NCI-H1436 treated with DMSO at 0.1 percent for 48 hours (cell line): ENCODE results near the gene SUFU.

ENCODE experiments used
- DNase-seq: peaks from one replicate; lab custom pipeline; 2025; lab: John Stamatoyannopoulos, UW

SUFU gene

DNA sequence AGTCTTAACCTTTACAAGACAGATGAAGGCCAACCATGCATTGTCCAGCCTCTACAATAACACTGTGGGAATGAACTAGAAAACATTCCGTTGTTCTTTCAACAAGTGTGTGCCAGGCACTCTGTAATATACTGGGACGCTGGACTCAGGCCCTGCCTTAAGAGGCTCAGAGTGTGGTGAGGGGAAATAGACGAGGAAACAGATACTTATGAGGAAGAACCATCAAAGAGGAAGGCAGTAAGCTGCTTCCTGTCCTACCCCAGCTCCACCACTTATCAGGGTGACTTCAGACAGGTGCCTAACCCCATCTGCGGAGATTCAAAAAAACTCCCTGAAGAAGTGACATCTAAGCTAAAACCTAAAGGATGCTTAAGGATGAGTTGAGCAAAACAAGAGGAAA, 131.6 kb downstream of the SUFU start:
- DNase-seq: no peak

DNA sequence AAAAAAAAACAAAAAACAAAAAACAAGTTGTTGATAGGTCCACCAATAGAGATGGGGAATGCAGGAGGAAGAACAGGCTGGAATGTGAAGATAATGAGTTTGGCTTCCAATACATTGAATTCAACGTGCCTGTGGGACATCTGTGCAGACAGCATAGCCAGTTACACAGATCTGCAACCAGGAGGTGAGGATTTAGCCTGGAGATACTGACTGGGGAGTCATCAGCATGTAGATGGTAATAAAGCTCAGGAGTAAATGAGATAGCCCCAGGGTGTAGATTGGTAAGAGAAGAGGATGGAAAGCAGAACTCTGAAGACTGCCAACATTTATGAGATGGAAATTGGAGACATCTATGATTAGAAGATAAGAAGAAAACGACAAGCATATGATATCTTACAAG, 135.8 kb downstream of the SUFU start:
- no peak for DNase-seq

DNA sequence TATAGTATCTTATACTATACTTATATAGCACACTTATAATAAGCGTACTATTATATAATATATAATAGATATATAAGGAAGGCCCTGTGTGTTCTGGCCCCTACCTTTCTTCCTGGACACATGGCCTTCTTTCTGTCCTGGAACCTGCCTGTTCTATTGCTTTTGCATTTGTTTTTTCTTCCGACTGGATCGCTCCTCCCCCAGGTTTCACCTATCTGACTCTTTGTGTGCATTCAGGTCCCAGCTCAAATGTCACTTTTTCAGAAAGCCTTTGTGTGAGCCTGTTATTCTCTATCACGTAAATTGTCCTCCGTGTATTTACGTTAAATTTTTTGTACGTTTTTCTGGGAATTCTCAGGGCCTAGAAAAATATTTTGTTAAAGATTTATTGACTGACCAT, 137.6 kb downstream of the SUFU start:
- no peak for DNase-seq

DNA sequence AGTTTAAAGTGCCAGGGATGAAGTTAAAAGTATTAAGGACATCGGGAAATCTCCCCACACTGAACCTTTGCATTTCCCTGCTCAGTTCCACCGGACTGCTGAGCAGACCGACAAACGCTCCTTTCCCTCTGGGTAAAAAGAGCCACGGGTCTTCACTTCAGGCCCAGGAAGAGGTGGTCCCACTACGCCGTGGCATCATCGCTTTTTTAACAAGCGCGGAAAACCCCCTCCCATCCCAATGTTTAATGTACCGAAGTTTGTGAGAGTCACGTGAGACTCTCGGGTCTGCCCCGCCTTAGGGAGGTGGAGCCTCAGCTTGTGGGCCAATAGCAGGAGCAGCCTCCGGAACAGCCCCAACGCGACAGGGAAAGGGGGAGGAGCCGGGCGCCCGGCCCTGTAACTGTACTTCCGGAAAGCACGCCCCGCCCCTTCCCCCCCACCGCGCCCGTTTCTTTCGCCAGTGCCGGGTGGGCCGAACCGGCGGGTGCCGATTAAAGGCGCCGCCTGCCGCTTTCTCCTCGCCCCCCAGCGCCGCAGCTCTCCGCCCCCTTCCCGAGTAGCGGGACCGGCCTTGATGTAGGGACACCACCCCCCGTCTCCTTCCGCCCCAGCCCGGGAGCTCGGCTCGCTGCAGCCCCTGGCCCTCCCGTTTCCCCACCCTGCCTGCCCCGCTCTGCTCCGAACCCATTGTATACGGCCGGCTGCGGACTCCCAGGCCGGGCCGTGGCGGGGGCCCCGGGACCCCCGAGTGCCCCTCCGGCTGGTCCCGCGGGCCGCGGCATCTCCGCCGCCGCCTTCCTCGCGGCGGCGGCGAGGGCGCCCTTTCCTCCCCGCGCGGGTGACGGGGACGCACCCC, 138.3 kb downstream of the SUFU start:
- DNase-seq: peak; percentile 92

DNA sequence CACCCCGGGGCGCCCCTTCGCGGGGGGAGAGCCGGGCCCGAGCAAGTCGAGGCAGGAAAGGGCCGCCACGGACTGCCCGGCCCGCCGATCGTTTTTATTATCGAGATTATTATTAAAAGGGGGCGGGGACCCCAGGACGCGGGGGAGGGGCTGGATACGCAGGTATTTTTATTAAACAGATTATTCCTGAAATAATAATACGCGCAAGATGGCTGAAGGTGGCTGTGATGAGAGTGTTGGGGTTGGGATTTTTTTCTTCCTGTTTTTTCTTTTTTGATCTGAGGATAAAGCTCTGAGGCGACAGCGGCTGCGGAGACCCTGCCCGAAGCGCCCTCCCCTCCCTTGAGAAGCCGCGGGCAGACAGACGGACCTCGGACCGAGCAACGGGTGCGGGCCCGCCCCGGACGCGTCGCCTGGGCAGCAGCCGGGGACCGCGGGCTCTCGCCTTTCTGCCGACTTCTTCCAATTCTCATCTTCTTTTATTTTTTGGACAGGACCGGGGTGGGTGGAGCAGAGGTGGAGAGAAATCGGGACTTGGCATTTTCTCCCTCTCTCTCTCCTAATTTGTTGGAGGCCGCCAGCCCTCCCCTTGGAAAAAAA, 139.1 kb downstream of the SUFU start:
- no peak for DNase-seq

DNA sequence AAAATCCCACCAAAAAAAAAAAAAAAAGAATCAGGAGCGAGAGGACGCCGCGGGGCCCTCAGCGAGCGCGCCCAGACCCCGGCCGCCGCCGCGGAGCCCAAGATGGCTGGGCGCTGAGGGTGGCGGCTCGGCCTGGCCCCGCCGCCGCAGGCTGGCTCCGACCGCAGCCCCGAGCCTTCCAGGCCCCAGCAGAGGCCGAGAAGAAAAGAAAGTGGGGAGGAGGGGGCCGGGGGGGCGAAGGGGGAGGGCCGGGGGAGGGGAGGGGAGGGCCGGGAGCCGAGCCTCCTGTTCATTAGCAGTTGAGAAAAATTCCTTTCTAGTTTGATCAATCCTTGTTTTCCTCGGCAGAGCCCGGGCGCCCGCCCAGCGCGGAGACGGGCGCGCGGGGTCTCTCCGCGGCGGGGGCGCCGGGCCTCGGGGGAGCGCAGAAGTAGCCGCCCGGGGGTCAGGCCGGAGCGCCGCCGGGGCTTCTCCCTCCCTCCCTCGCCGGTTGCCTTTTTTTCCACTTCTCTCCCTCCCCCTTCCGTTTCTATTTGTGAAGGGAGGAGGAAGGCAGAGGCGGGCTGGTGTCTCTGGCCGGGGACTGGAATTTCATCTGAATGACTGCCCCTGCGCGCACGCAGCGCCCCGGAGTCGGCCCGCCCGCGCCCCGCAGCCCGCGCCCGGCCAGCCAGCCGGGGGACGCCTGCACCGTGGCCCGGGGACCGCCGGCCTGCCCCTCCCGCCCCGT, 139.7 kb downstream of the SUFU start:
- no peak for DNase-seq

DNA sequence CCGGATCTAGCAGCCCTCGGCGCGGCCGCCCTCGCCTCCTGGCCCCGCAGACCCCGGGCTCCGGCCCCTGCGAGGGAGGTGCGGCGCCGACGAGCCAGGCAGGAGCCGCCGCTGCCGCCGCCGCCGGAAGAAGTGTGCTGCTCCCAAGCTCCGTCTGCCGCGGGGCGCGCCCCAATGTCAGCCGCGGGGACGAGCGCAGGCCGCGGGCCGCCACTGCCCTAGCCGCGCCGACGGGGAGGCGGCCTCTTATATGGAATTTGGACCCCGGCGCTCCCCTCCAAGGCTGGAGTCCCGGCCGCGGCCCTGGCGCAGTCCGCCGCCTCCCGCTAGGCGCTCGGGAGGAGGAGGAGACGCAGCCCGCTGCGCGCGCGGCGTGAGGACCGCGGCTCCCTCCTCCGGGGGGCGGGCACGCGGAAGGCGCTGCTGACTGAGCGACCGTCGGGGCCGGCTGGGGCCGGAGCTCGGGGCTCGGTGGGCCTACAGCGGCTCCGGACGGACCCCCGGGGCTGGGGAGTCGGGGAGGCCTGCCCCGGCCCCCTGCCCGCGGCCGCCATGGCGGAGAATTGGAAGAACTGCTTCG, 140.4 kb downstream of the SUFU start, which contains the start of gene TRIM8:
TRIM8 (plus strand) TSS at position 414 of the 580 bp plus-strand sequence; CDS start at position 553, 139 bp downstream.
- no peak for DNase-seq

DNA sequence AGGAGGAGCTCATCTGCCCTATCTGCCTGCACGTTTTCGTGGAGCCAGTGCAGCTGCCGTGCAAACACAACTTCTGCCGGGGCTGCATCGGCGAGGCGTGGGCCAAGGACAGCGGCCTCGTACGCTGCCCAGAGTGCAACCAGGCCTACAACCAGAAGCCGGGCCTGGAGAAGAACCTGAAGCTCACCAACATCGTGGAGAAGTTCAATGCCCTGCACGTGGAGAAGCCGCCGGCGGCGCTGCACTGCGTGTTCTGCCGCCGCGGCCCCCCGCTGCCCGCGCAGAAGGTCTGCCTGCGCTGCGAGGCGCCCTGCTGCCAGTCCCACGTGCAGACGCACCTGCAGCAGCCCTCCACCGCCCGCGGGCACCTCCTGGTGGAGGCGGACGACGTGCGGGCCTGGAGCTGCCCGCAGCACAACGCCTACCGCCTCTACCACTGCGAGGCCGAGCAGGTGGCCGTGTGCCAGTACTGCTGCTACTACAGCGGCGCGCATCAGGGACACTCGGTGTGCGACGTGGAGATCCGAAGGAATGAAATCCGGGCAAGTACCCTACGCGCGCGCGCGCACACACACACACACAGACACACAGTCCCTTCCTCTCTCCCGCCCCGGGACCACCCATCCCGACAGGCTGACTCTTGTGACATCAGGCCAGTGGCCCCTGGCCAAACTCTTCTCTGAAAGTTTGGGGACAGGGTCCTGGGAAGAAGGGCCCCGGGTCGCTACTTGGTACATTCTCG, 141.0 kb downstream of the SUFU start:
- no peak for DNase-seq

DNA sequence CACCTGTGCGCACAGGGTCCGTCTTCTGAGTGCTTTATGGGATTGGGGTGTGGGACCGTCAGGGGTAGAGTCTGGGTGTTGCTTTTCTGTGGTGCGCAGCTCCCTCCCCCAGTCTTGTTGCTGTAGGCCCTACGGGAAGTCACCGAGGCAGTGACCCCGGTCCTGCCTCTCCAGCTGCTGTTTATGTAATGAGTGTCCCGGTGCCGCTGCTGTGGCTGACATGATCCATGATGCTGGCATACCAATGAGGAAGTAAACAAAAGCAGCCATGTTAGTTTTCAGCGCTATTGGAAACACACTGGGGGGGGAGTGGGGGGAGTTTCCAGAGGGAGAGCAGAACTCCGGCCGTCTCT, 141.6 kb downstream of the SUFU start:
- no peak for DNase-seq

DNA sequence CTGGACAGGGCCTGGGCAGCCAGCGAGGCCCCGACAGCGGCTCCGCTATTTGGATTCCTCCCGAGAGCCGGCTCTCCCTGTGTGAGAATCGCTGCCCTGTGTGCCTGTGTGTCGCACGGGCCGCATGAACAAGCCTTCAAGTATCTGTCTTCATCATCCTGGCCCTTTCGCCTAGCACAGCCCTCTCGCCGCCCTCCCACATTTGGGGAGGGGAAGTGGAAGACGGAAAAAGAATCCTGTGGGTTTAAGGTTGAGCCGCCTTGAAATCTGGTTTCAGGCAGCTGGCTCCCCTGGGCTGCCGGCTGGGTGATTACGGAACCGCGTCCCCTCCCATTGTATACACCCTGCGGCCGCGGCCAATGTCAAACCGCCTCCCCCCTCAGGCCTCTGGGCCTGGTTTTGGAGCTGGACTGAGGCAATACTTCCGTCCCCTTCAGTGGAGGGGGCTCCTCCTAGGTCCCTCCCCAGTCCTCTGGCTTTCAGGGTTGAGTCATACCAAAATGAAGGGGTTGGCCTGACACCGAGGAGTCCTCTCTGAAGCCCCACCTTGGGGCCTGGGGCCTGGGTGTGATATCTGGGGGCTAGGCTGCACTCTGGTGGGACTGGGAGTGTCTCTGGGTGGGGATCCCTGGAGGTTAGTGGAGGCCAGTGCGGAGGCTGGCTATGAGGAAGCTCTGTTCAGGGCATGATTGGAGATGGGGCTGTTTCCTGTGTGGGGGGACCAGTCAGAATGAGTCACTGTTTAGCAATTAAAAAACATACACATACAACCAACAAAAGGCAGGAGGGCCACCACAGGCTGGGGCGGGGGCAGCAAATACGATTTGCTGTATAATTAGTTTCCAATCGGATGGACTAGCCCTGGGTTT, 142.2 kb downstream of the SUFU start:
- DNase-seq: peak; percentile 17

DNA sequence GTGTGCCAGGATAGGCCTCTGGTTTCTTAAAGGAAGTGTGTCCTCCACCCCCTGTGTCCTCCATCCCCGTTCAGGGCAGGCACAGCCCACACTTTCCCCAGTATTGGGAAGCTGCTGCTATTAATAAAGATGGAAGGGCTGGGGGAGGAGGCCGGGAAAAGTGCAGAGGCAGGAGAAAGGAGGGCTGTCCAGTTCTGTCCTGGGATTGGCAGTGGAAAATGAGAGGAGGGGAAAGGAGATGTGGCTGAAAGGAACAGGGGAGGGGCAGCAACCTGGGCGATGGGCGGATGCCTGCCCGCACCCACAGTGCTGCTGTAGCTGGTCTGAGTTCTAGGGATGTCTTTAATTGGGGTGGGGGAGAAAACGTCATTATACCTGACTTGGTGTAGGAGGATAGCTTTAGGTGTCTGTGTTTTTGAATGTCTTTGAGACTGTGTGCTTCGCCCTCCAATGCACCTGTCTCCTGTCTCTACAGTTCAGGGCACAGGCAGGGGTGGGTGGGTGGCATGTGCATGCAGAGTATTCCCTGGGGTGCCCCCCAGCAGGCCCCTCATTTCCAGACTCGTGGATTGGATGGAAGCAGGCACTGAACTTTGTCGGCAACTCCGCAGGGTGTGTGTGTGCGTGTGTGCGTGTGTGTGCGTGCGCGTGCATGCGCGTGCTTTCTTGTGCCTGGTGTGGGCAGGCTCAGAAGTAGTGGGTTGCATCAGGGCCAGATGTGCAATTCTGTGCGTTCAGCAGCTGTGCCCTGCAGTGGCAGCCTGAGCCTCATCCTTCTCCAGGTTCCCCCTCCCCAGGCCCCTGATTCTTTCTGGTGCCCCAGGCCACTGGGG, 143.1 kb downstream of the SUFU start:
- no peak for DNase-seq

DNA sequence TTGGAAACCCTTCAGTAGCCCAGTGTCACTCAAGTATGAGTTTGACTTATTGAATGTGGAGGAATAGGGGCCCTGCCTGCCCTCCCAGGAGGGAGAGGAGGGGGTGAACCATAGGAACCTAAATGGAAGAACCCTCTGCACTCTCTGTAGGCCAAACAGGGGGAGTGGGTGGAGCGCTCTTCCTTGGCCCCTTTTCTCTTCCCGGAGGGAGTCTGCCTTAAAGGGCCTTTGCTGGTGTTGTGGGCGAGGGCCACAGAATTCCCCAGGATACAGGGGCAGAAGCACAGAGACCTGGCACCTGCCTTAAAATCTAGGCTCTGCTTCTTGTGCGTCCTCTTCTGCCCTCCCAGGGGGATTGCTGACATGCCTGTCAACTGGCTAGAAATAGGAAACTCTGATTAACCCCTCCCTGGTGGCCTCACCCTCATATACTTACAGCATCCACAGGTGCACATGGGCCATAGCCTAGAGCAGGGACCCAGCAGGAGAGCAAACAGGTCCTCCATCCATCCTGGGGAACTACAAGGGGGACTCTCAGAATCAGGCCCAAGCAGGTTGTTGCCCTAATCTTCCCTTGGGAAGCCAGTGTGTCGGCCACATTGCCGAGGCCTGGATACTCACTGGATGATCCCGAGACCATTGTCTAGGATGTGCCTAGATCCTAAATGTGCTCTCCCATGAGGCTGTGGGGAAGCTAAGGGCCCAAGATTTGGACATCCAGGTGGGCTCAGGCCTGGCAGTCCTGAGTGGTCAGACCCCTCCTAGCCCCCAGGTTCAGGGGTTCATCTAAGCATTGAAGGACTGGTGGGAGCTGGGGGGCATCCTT, 143.9 kb downstream of the SUFU start:
- no peak for DNase-seq

DNA sequence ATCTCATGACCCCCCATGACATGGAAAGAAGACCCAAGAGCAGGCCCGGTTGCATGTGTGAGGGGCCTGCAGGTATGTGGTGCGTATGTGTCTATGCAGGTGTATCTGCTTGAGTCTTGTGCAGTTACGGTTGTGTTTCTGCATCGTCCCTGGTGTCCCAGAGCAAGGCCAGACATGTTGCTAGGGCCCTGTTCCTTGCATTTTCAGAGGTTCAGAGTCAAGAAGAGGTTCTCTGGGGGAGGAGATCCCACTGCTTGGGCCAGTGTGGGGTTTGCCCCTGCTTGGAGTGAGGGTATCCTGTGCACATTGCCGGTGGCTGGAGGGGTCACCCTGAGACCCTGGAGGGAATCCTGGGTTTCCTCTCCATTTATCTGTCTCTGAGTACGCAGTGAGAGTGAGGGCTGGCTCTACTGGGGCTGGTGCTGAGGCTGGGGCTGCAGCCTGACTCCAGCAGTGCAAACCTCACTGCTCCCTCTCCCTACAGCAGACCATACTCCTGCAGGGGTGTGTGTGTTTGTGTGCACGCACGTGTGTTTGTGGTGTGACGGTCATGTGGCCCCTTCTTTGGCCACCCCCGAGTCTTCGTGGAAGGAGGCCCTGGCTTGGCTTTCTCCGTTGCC, 144.6 kb downstream of the SUFU start:
- no peak for DNase-seq

DNA sequence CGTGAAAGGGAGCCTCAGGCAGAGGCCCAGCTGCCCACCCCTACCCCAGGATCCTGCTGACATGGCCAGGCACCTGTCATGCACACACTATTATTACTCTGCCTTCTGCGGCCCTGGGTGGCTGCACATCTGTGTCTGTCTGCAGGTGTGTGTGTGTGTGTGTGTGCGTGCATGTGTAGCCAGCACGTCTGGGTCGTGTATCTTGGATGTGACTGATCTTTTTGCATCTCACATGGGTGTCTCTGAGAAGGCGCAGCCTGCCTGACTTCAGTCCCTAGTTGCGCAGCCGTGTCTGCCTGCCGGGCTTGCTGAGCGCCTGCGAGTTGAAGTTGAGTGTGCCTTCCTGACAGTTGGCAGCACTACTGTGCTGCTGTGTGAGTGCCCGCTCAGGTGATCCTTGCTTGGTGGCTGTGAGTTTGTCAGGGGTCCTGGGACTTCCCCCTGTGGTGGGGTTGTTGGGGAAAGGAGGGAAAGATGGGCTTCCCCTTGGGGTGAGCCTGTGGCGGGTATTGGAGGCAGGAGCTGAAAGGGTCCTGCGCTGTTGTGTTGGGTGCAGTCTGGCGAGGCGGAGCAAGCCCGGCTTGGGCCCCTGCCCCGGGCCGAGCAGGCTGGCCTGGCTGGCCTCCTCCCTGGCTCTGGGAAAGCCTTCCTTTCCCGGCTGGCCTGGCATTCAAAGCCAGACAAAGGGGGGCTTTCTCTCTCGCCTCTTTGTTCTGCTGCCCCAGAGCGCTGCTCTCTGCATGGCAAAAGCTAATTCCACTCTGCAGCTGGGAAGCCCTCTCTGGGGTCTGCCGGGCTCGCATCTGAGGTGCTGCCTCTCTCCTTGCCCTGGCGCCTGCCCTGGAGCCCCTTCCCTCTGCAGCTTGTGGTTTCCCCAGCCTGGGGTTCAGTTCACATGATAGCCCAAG, 145.4 kb downstream of the SUFU start:
- DNase-seq: no peak

DNA sequence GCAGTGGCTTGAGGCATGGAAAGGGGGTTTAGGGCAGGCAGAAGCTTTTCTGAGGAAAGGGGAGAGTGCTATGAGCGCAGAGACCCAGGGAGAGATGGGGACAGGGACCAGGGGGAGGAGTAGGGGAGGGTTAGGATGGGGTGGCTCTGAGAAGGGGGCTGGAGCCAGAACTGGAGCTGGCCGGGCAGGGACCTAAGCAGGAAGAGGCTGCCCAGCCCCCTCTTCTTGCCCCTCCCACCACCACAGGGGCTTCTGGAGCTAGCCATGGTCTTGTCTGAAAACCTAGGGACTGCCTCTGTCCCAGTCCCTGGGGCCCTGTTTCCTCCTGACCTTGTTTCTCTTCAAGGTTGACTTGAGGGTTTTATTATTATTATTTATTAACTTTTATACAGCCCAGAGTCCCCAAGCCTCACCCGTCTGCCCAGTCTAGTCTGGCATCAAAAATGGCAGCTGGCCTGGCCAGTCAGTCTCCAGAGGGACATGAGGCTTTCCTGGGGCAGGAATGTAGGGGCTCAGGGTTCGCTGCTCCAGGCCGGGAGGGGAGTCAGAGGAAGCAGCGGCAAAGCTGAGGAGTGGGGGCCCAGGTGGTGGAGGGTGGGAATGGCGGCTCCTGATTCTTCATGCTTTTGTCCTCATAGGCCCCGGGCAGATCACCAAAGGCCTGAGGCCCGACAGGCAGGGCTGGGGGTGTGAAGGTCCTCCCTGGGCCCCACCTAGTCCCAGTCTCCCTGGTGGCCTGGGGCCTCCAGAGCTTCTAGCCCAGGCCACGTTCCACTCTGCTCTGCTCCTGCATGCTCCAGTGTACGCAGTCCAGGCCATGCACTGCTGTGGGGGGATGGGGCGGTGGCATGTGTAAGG, 146.3 kb downstream of the SUFU start:
- DNase-seq: no peak

DNA sequence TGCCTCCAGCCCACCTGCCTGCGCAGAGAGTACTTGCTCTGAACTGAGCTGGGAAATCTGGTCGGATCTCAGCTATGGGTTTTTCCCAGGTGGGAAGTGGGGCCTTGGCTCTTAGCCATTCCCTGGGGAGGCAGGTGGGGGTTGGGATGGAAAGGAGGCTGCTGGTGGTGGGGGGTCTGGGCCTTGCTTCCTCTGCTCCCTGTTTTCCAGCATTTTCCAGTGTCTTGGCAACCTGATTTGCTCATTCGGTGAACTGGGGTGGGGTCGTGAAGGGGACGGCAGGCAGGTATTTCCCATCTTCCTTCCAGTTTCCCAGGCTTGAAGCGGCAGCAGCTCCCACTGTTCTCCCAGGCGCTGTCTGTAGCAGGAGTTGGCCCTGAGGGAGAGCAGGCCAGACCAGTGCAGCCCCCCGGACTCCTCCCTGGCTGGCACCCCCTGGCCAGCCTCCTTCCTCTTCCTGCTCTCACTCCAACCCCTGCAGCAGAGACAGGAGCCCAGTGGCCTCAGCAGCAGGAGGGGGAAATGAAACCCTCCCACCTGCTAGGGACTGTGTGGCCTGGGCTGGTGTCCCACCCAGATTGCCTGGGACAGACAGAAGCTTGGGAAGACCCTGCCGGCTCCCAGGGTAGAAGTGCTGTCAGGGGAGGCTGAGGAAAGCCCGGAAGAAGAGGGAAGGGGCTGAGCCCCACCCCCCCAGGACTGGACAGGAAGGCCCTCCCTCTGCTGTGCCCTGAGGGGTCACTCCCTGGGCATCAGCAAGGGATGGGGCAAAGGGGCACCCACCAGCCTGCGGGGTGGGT, 147.1 kb downstream of the SUFU start:
- DNase-seq: no peak
